ENCODE results near the gene ITPRIP.

The ITPRIP gene

GRCh38 chr10:104274762-104275721, 63.2 kb downstream of the ITPRIP start:
- DNase-seq = no peak

- DNase-seq = no peak
Measured at GRCh38 chr10:104273899-104274575, 64.2 kb downstream of the ITPRIP start.

- DNase-seq = no peak
Measured at GRCh38 chr10:104273286-104273685, 65.0 kb downstream of the ITPRIP start.

- DNase-seq = peak; percentile 89 to 92
Measured at GRCh38 chr10:104268713-104269645, 69.3 kb downstream of the ITPRIP start, which contains the start of gene GSTO2. TSS of gene GSTO2 (plus strand) at chr10:104269184. CDS start at chr10:104274916, 5,732 bp downstream.

- DNase-seq = no peak
Measured at GRCh38 chr10:104268405-104268712, 69.9 kb downstream of the ITPRIP start.

GRCh38 chr10:104267721-104268404, 70.4 kb downstream of the ITPRIP start:
- no peak for DNase-seq

- no peak for DNase-seq
Measured at GRCh38 chr10:104264783-104265182, 73.5 kb downstream of the ITPRIP start.

- DNase-seq = peak; percentile 57 to 61
Measured at GRCh38 chr10:104262055-104262454, 76.2 kb downstream of the ITPRIP start.

- no peak for DNase-seq
Measured at GRCh38 chr10:104260775-104261115, 77.5 kb downstream of the ITPRIP start.

GRCh38 chr10:104259999-104260774, 78.1 kb downstream of the ITPRIP start:
- DNase-seq = no peak

Measured in cerebellar nuclear complex (tissue), 1 donor.